Thyroid gland (tissue), 4 donors: Measurements from ENCODE around the gene LSM5.

Experiments
- CTCF ChIP-seq, 6 experiments: fragments of 200-600 bp in 3 of 6; fragments of 450-650 bp in 3 of 6; sonication (generic) in 3 of 6; IDR thresholded peaks; one replicate each; pipeline ENCODE4 v1.5.1; 2016 to 2019; ENCODE audit warnings: antibody characterized with exemption in 6 of 6, mild to moderate bottlenecking in 2 of 6, inconsistent platforms in 1 of 6, moderate library complexity in 1 of 6
- POLR2A ChIP-seq, 2 donors: fragments of 450-650 bp; IDR thresholded peaks; one replicate each; pipeline ENCODE4 v1.6.1; 2017; ENCODE audit warnings: antibody characterized with exemption in 2 of 2, mild to moderate bottlenecking in 2 of 2, moderate library complexity in 1 of 2

GRCh38 chr7:32516551-32517100 is 26.4 kb upstream of the LSM5 start:
- TF ChIP-seq CTCF (IDR thresholded peaks at IDR 0.05) (no peak), POLR2A (IDR thresholded peaks at IDR 0.05) (no peak)
